Ascending aorta (tissue), 2 donors: Measurements from ENCODE around the gene SF1. TPM values are rescaled to one million over a fixed set of nuclear protein-coding genes. Genes with fewer than 3 reads are reported as not detected.
A peak's percentile ranks its signal among the peaks of the same experiment; 100 is the strongest.

Source experiments
- DNase-seq, 2 donors: peaks; one replicate each; pipeline ENCODE4 v3.0.0-alpha.2; 2019; ENCODE audit warnings: low spot score in 2 of 2
- H3K27ac ChIP-seq, 2 donors: fragments of 200-600 bp; sonication (generic); one replicate each; pipeline ENCODE4 v1.5.1; 2016 to 2017; ENCODE audit warnings: mild to moderate bottlenecking in 1 of 2
- H3K27me3 ChIP-seq: fragments of 200-600 bp; sonication (generic); one replicate; pipeline ENCODE4 v1.5.1; 2017
- H3K36me3 ChIP-seq, 2 donors: fragments of 200-600 bp; sonication (generic); one replicate each; pipeline ENCODE4 v1.5.1; 2016
- H3K4me1 ChIP-seq, 2 donors: fragments of 200-600 bp; sonication (generic); one replicate each; pipeline ENCODE4 v1.5.1; 2016 to 2017; ENCODE audit warnings: mild to moderate bottlenecking in 1 of 2
- H3K4me3 ChIP-seq, 2 donors: fragments of 200-600 bp; sonication (generic); one replicate each; pipeline ENCODE4 v1.5.1; 2016 to 2017; ENCODE audit warnings: mild to moderate bottlenecking in 1 of 2
- H3K9me3 ChIP-seq, 2 donors: fragments of 200-600 bp; sonication (generic); one replicate each; pipeline ENCODE4 v1.5.1; 2016
- intact Hi-C: fragments of 100-400 bp; cut with DNase I; formaldehyde crosslinking; loops from one replicate; pipeline ENCODE4 v1.15.1; 2023
- total RNA-seq: library from RNA; depleted of rRNA; stranded (reverse); fragments of >200 nt; gene quantifications from one replicate; pipeline ENCODE4 v1.1.0, GENCODE V29; 2016
- TF ChIP-seq, protein P1 (sequence below), 3 experiments: fragments of 200-600 bp in 2 of 3; fragments of 450-650 bp in 1 of 3; sonication (generic) in 2 of 3; IDR thresholded peaks; one replicate each; pipeline ENCODE4 v1.5.1; 2016 to 2019; ENCODE audit warnings: antibody characterized with exemption in 3 of 3, mild to moderate bottlenecking in 1 of 3, moderate library complexity in 1 of 3

The SF1 gene
- total RNA-seq, 1 donor from 2014 or later: 332 TPM

GRCh38 chr11:64771861-64772260 lies 6.5 kb downstream of the SF1 start:
- intact Hi-C loops: no loop called here
- Histone ChIP-seq H3K4me1 (peaks cover 11 to 51% of the 10 kb centered on the region in 2 donors), H3K27me3 (no peaks in the 10 kb centered on the region), H3K9me3 (no peaks in the 10 kb centered on the region), H3K4me3 (no peak overlapping the region), H3K36me3 (peaks cover 97 to 100% of the 10 kb centered on the region in 2 donors), H3K27ac (no peak overlapping the region)
- DNase-seq: no peak
- TF ChIP-seq, protein P1, sequence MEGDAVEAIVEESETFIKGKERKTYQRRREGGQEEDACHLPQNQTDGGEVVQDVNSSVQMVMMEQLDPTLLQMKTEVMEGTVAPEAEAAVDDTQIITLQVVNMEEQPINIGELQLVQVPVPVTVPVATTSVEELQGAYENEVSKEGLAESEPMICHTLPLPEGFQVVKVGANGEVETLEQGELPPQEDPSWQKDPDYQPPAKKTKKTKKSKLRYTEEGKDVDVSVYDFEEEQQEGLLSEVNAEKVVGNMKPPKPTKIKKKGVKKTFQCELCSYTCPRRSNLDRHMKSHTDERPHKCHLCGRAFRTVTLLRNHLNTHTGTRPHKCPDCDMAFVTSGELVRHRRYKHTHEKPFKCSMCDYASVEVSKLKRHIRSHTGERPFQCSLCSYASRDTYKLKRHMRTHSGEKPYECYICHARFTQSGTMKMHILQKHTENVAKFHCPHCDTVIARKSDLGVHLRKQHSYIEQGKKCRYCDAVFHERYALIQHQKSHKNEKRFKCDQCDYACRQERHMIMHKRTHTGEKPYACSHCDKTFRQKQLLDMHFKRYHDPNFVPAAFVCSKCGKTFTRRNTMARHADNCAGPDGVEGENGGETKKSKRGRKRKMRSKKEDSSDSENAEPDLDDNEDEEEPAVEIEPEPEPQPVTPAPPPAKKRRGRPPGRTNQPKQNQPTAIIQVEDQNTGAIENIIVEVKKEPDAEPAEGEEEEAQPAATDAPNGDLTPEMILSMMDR (IDR thresholded peaks at IDR 0.05): no peak

GRCh38 chr11:64770120-64770519 lies 8.2 kb downstream of the SF1 start:
- Histone ChIP-seq H3K4me1 (peaks cover 3 to 35% of the 10 kb centered on the region in 2 donors), H3K4me3 (no peak overlapping the region), H3K27me3 (no peaks in the 10 kb centered on the region), H3K36me3 (peaks cover 100% of the 10 kb centered on the region in 2 donors), H3K27ac (no peak overlapping the region), H3K9me3 (no peaks in the 10 kb centered on the region)
- intact Hi-C loops: no loop called here
- TF ChIP-seq, protein P1 (IDR thresholded peaks at IDR 0.05): no peak
- peak in 1 of 2 donors; percentile 56 for DNase-seq

GRCh38 chr11:64769283-64769682 lies 9.1 kb downstream of the SF1 start:
- H3K4me3 ChIP-seq: no peak overlapping the region
- intact Hi-C loops: no loop called here
- peaks cover 100% of the 10 kb centered on the region in 2 donors for H3K36me3 ChIP-seq
- no peaks in the 10 kb centered on the region for H3K27me3 ChIP-seq
- no peaks in the 10 kb centered on the region for H3K9me3 ChIP-seq
- peaks cover 3 to 36% of the 10 kb centered on the region in 2 donors for H3K4me1 ChIP-seq
- no peak overlapping the region for H3K27ac ChIP-seq
- DNase-seq: no peak
- TF ChIP-seq, protein P1 (IDR thresholded peaks at IDR 0.05): no peak

DNA sequence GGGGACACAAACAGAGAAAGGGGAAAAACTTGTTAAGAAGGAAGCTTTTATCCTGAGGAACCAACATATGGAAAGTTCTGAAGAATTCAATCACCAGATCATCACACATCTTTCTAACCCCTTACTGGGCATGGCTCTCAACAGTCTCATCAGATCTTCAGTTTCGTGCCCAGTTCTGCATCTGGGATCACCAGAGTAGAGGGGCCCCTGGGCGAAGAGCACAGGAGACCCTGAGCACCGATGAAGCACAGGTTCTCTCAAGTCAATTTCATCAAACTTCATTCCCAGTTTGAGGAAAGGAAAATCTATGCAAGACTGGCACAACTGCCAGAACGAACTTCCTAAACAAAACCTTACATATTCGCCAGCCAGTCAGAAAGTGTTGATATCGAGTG lies 10.0 kb downstream of the SF1 start:
- no peaks in the 10 kb centered on the region for H3K9me3 ChIP-seq
- H3K36me3 ChIP-seq: peaks cover 100% of the 10 kb centered on the region in 2 donors
- peak overlapping the region in 1 of 2 donors; percentile 67 for H3K27ac ChIP-seq
- H3K4me1 ChIP-seq: peaks cover 12 to 39% of the 10 kb centered on the region in 2 donors
- no peak overlapping the region for H3K4me3 ChIP-seq
- intact Hi-C loops: no loop called here
- TF ChIP-seq, protein P1 (IDR thresholded peaks at IDR 0.05): no peak
- no peaks in the 10 kb centered on the region for H3K27me3 ChIP-seq
- DNase-seq: peak in 1 of 2 donors; percentile 52

DNA sequence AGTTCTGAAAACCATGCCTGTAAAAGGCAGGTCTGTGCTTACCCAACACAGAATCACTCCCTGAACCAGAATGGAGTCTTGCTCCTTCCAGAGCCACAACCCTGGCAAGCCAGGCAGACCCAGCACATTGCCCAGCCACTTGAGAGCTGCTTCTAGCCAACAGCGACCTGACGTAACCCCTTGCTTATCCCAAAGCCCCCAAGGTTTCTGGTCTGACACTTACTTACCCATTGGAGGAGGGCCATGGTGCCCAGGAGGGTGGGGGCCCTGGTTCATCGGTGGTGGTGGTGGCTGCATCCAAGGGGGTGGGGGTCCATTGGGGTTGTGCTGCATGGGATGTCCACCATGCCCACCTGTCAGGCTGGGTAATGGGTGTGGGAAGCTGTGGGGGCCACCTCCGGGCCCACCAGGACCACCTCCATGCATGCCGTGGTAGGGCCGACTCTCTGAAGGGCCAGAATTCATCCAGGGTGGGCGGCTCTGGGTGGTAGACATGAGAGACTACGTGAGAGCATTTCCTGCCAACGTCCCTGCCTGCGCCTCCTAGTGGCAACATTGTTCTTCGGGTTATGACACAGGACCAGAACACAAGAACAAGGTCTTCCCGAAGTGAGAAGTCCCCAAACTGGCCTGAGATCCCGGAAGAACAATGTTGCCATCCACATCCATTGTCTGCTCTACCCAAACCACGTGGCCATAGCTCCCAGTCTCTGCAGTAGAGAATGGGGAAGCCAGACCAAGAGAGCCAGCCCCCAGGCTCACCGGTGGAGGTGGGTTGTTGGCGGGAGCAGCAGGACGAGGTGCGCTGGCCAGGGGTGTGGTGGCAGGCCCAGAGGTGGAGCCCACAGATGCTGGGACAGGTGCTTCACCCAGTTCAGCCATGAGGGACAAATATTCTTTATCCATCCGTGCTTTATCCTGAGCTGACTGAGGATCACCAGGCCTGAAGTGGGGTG lies 10.7 kb downstream of the SF1 start:
- TF ChIP-seq, protein P1 (IDR thresholded peaks at IDR 0.05): peak; percentile 61 to 76 (median 64)
- intact Hi-C loops: no loop called here
- peaks cover 99 to 100% of the 10 kb centered on the region in 2 donors for H3K36me3 ChIP-seq
- H3K27ac ChIP-seq: peak overlapping the region; percentile 62 to 67
- peaks cover 10 to 39% of the 10 kb centered on the region in 2 donors for H3K4me1 ChIP-seq
- H3K27me3 ChIP-seq: no peaks in the 10 kb centered on the region
- no peaks in the 10 kb centered on the region for H3K9me3 ChIP-seq
- DNase-seq: peak in 1 of 2 donors; percentile 91
- H3K4me3 ChIP-seq: no peak overlapping the region
